AG04449 (cell line): ENCODE results near the gene INTS3.

Experiments used
- CTCF ChIA-PET: fragments of 350-600 bp; formaldehyde crosslinking; extraction: SDS; loops from one replicate; lab custom pipeline; 2021; ENCODE audit warnings: antibody characterized with exemption; lab: Yijun Ruan, JAX
- POLR2A ChIA-PET: fragments of 400-600, 350-600 bp; formaldehyde crosslinking; extraction: SDS; loops from one replicate; lab custom pipeline; 2020; ENCODE audit warnings: antibody characterized with exemption, inconsistent platforms; lab: Yijun Ruan, JAX
- DNase-seq: peaks from one replicate; pipeline ENCODE4 v3.0.0-alpha.2; 2010; ENCODE audit warnings: low read depth, low spot score
- H3K4me3 ChIP-seq: 2 replicates; pipeline ENCODE4 v1.5.1; 2011; ENCODE audit warnings: low read depth, mild to moderate bottlenecking, control low read depth, low read length
- TF ChIP-seq, protein P1 (sequence below): IDR thresholded peaks from one replicate; pipeline ENCODE4 v1.5.1; 2011; ENCODE audit warnings: mild to moderate bottlenecking, moderate library complexity, low read length, control low read depth, inconsistent platforms; ENCODE audit not compliant: insufficient read depth; ENCODE audit errors: missing control alignments

The INTS3 gene

DNA sequence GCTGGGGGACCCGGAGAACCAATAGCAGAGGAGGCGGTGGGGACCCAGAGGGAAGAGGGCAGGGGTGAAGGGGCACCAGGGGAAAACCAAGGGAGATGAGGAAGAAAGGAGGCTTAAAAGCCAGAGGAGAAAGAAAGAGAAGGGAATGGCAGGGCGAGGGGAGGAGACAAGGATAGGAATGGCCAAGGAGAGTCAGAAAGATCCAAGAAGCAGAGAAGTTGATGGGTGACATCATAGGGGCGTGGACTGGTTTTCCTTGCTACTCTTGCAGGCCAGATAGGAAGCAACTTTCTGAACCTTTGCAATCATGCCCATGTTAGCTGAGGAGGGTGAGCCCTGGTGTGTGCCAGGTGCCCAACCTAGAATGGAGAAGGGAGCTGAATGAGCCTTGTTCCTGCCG is 44.0 kb upstream of the INTS3 start:
- TF ChIP-seq, protein P1, sequence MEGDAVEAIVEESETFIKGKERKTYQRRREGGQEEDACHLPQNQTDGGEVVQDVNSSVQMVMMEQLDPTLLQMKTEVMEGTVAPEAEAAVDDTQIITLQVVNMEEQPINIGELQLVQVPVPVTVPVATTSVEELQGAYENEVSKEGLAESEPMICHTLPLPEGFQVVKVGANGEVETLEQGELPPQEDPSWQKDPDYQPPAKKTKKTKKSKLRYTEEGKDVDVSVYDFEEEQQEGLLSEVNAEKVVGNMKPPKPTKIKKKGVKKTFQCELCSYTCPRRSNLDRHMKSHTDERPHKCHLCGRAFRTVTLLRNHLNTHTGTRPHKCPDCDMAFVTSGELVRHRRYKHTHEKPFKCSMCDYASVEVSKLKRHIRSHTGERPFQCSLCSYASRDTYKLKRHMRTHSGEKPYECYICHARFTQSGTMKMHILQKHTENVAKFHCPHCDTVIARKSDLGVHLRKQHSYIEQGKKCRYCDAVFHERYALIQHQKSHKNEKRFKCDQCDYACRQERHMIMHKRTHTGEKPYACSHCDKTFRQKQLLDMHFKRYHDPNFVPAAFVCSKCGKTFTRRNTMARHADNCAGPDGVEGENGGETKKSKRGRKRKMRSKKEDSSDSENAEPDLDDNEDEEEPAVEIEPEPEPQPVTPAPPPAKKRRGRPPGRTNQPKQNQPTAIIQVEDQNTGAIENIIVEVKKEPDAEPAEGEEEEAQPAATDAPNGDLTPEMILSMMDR: no peak
- POLR2A ChIA-PET: no interaction called here
- H3K4me3 ChIP-seq: no peak overlapping the region
- CTCF ChIA-PET: interaction anchor here (1.8 to 4.5 kb wide), 3 partner anchors 8 to 66 kb away, joined by 4 to 20 read pairs (median 6); no protein-coding TSS in a partner anchor
- DNase-seq: no peak

DNA sequence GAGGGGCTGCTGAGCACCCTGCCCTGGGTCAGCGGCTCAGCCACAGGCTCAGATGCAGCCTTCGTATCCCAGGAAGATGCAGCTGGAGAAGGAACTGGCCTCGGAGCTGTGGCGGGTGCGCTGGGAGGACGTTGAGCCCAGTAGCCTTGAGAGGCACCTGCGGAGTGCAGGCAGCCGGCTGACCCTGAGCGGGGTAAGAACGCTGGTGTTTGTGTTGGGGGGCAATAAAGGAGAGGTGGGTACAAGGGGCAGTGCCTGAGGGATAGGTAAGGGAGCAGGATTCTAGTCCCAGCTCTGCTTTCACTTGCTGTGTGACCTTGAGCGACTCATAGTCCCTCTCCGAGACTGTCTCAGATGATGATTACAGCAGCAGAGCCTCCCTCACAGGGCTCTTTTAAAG is 43.0 kb upstream of the INTS3 start:
- ChIA-PET CTCF (interaction anchor here (1.8 to 2.5 kb wide), 2 partner anchors 8 to 9 kb away, joined by 4 to 6 read pairs; no protein-coding TSS in a partner anchor), POLR2A (interaction anchor here (0.6 kb wide), 1 partner anchor 31 kb away, joined by 3 read pairs; no protein-coding TSS in a partner anchor)
- DNase-seq: no peak
- no peak overlapping the region for H3K4me3 ChIP-seq
- TF ChIP-seq, protein P1: no peak

DNA sequence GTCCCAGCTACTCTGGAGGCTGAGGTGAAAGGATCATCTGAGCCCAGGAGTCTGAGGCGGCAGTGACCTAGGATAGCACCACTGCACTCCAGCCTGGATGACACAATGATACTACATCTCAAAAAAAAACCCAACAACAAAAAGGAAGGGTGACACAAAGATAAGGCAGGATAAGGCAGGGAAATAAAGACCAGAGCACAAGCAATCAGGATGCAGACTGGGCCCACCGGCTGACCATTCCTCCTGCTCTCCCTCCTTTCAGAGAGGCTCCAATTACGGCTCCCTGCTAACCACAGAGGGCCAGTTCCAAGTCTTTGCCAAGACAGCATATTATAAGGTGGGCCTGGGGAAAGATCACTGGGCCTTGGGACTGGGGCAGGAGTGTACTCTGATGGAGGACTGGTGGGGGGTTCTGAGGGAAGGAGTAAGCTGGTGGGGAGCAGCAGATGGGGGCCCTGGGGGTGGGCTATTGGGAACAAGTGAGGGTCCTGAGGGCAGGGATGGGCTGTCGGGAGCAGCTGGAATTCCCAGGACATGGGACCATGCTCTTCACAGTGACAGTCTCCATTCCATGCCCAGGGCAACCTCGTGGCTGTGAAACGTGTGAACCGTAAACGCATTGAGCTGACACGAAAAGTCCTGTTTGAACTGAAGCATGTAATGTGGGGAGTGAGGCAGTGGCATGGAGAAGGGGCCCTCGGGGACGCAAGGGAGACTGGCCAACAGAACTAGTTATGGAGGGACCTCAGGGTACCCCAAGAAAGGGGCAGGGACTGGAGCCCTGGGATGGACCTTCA is 42.1 kb upstream of the INTS3 start:
- CTCF ChIA-PET: interaction anchor here (2.5 kb wide), 1 partner anchor 9 kb away, joined by 6 read pairs; no protein-coding TSS in a partner anchor
- TF ChIP-seq, protein P1: no peak
- DNase-seq: no peak
- H3K4me3 ChIP-seq: no peak overlapping the region
- POLR2A ChIA-PET: interaction anchor here (0.6 kb wide), 1 partner anchor 384 kb away, joined by 3 read pairs; no protein-coding TSS in a partner anchor

DNA sequence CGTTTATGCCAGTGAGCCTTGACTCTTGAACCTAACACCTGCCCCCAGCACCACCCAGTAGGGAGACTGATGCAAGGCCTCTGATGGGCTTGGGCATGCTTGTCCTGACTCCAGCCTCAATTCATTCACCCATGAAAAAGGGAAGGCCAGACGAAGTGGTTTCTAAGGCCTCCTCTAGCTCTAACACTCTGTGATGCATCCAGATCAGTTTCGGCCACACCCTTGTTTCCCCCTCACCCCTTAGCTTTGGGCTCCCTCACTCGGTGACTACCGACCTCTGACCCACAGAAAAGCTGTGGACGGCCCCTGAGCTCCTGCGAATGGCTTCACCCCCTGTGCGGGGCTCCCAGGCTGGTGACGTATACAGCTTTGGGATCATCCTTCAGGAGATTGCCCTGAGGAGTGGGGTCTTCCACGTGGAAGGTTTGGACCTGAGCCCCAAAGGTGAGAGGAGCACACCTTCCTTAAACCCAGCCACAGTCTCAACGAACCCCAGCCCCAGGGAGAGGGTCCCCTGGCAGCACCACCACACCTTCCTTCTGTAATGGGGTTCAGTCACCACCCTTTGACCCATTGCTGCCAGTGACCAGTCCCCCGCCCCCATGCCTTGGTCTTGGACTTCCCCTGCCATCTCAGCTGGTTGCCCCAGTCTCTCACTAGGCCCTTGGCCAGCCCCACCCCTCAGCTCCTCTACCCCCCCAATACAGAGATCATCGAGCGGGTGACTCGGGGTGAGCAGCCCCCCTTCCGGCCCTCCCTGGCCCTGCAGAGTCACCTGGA is 40.3 kb upstream of the INTS3 start:
- no peak overlapping the region for H3K4me3 ChIP-seq
- CTCF ChIA-PET: interaction anchor here (0.5 to 1.3 kb wide), 2 partner anchors 10 to 216 kb away, joined by 3 to 6 read pairs; no protein-coding TSS in a partner anchor
- POLR2A ChIA-PET: no interaction called here
- DNase-seq: no peak
- TF ChIP-seq, protein P1: no peak

DNA sequence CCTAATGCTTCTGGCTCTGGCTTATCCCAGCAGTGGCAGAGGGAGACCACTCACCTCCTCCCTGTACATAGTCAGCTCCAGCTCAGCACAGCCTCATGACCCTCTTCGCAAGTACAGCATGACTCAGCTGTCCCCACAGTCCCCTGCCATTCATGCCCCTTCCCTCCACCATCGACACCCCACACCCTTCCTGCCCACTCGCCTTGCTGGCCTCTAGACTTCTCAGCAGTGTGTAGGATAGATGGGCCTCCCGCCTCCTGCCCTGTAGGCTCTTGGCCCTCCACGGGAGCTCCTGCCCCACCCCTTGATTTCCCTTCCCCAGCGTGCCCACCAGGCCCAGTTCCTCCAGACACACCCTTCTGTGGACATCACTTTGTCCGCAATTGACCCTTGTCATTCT is 39.6 kb upstream of the INTS3 start:
- TF ChIP-seq, protein P1: no peak
- ChIA-PET CTCF (interaction anchor here (0.7 to 1.3 kb wide), 2 partner anchors 11 to 16 kb away, joined by 3 to 6 read pairs; no protein-coding TSS in a partner anchor), POLR2A (no interaction called here)
- no peak overlapping the region for H3K4me3 ChIP-seq
- no peak for DNase-seq
